Small intestine (tissue), 7 donors: ENCODE data around the gene BST1. TPM values are rescaled to one million over a fixed set of nuclear protein-coding genes. Genes with fewer than 3 reads are reported as not detected.

Experiments used
- DNase-seq, 2 donors: peaks; one replicate each; pipeline versions ENCODE4 v3.0.0 to v3.0.0-alpha.2; 2013
- FAIRE-seq: peaks from 2 replicates; lab custom pipeline; 2012; peaks lifted over from hg19 to GRCh38; lab: Jason Lieb, UNC
- H3K27ac ChIP-seq, 3 donors: one replicate each; pipeline ENCODE4 v1.5.1; 2013; ENCODE audit warnings: low read length in 2 of 3, mild to moderate bottlenecking in 2 of 3, control low read depth in 1 of 3, inconsistent platforms in 1 of 3, low read depth in 1 of 3, moderate library complexity in 1 of 3
- H3K27me3 ChIP-seq, 3 donors: one replicate each; pipeline ENCODE4 v1.6.1; 2013; ENCODE audit warnings: low read length in 3 of 3, inconsistent platforms in 1 of 3; ENCODE audit not compliant: control insufficient read depth in 3 of 3, insufficient read depth in 3 of 3
- H3K36me3 ChIP-seq, 3 donors: one replicate each; pipeline ENCODE4 v1.6.1; 2013; ENCODE audit warnings: low read length in 3 of 3, inconsistent platforms in 1 of 3, low read depth in 1 of 3, mild to moderate bottlenecking in 1 of 3, moderate library complexity in 1 of 3; ENCODE audit not compliant: control insufficient read depth in 3 of 3, insufficient read depth in 2 of 3
- H3K4me1 ChIP-seq, 3 donors: one replicate each; pipeline ENCODE4 v1.6.1; 2013; ENCODE audit warnings: low read length in 2 of 3, inconsistent platforms in 1 of 3, low read depth in 1 of 3, mild to moderate bottlenecking in 1 of 3, moderate library complexity in 1 of 3; ENCODE audit not compliant: control insufficient read depth in 3 of 3, insufficient read depth in 2 of 3
- H3K4me3 ChIP-seq, 3 donors: one replicate each; pipeline ENCODE4 v1.5.1; 2013; ENCODE audit warnings: low read length in 3 of 3, control low read depth in 1 of 3, inconsistent platforms in 1 of 3, low read depth in 1 of 3, mild to moderate bottlenecking in 1 of 3, moderate library complexity in 1 of 3
- H3K9me3 ChIP-seq, 2 donors: one replicate each; pipeline ENCODE4 v1.6.1; 2013; ENCODE audit warnings: low read depth in 1 of 2, low read length in 1 of 2; ENCODE audit not compliant: control insufficient read depth in 2 of 2, insufficient read depth in 1 of 2
- WGBS, 3 donors: extraction: QIAGEN DNeasy Blood & Tissue Kit; methylation state at CpG; one replicate each; pipeline ENCODE4 v1.1.7; 2013; 5-methylcytosine and 5-hydroxymethylcytosine counted together
- polyA plus RNA-seq, 4 donors: library from polyadenylated mRNA; stranded (reverse) in 3 of 4; unstranded in 1 of 4; fragments of 200-250 nt in 3 of 4; fragments of 120-200 nt in 1 of 4; gene quantifications; one replicate each; pipeline versions ENCODE4 v1.2.1 to v1.2.3, GENCODE V29; 2013
- donor health status: healthy with polysubstance abuse.
- donor health status: control.
- donor health status: control.
- donor health status: Bipolar disorder and iron deficiency.
- donor health status: healthy.

The BST1 gene
- polyA plus RNA-seq, 4 donors, result 13.4 to 83.8 (median 56.6) TPM

DNA sequence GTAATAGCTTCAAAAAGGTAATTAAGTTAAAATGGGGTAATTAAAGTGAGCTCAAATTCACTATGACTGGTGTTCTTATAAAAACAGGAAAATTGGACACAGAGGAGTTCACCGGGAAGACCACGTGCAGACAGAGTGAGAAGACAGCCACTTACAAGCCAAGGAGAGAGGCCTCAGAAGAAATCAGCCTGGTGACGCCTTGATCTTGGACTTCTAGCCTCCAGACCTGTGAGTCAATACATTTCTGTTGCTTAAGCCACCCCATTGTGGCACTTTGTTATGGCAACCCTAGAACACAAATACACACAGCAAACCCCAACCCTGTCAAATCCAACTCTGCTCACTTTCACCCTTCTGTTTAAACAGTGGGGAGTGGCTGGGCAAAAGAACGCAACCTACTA is 71.2 kb downstream of the BST1 start:
- Histone ChIP-seq H3K27me3 (peaks cover 0 to 16% (median 0%) of the 10 kb centered on the region in 3 donors), H3K9me3 (no peaks in the 10 kb centered on the region), H3K4me1 (peaks cover 0 to 3% (median 2%) of the 10 kb centered on the region in 3 donors), H3K4me3 (no peak overlapping the region), H3K27ac (no peak overlapping the region), H3K36me3 (no peaks in the 10 kb centered on the region)
- WGBS, 3 donors, result 26 to 72% (median 36%) methylated on average over 4 of the region's 4 CpGs
- DNase-seq (peak; percentile 50 to 75), FAIRE-seq (no peak)

DNA sequence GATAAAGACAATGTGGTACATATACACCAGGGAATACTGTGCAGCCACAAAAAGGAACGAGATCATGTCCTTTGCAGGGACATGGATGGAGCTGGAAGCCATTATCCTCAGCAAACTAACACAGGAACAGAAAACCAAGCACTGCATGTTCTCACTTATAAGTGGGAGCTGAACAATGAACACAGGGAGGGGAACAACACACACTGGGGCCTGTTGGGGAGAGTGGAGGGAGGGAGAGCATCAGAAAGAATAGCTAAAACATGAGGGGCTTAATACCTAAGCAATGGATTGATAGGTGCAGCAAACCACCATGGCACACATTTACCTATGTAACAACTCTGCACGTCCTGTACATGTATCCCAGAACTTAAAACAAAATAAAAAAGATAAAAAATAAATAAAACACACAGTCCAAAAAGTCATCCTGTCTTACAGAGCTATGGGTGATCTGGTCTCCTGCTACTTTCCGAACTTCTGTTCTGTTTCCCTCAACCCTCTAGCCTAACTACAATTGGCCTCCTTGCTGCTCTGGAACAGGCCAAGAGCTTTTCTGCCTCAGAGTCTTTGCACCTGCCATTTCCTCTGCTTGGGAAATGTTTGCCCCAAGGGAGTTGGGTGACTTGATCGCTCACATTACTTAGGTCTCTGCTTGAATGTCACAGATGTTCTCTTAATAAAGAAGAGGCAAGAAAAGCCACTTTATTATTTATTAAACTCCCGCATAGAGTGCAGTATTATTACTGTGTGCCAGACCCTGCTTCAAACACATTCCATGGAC is 74.2 kb downstream of the BST1 start:
- WGBS, 3 donors, result 92 to 96% (median 92%) methylated on average over 5 of the region's 5 CpGs
- peaks cover 0 to 24% (median 0%) of the 10 kb centered on the region in 3 donors for H3K27me3 ChIP-seq
- H3K36me3 ChIP-seq, result no peaks in the 10 kb centered on the region
- no peak overlapping the region for H3K4me3 ChIP-seq
- FAIRE-seq, result no peak
- no peak overlapping the region for H3K27ac ChIP-seq
- peaks cover 0 to 5% (median 5%) of the 10 kb centered on the region in 3 donors for H3K4me1 ChIP-seq
- no peaks in the 10 kb centered on the region for H3K9me3 ChIP-seq
- DNase-seq, result no peak

DNA sequence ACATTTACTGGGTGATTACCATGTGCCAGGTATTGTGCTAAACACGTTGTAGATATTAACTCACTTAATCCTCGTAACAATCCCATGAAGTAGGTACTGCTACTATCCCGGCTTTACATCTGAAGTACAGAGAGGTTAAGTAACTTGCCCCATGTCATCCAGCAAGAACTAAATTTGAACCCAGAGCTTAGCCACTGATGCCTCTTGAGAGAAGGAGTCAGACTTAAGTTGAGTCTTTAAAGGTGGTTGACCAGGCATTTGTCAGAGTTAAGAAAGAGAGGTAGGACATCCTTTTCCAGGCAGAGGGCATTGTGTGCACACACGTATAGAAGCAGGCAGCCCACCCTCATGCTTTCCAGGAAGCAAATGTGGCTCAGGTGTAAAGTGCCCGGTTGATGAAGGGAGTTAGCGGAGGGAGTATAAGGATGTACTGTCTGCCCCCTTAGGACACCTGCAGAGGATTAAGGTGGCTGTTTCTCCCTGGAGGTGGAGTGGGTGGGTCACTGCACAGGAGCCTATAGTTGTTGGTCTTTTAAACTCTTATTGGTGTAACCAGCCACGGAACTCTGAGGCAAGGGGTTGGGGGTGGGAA is 74.9 kb downstream of the BST1 start:
- H3K4me1 ChIP-seq, result peaks cover 0 to 5% (median 3%) of the 10 kb centered on the region in 3 donors
- 67 to 69% (median 68%) methylated on average over 7 of the region's 7 CpGs for WGBS, 3 donors
- H3K9me3 ChIP-seq, result no peaks in the 10 kb centered on the region
- no peak for DNase-seq
- H3K27me3 ChIP-seq, result peaks cover 0 to 24% (median 0%) of the 10 kb centered on the region in 3 donors
- H3K36me3 ChIP-seq, result no peaks in the 10 kb centered on the region
- no peak for FAIRE-seq
- peak overlapping the region in 1 of 3 donors; percentile 42 for H3K4me3 ChIP-seq
- peak overlapping the region in 2 of 3 donors; percentile 66 to 80 for H3K27ac ChIP-seq

DNA sequence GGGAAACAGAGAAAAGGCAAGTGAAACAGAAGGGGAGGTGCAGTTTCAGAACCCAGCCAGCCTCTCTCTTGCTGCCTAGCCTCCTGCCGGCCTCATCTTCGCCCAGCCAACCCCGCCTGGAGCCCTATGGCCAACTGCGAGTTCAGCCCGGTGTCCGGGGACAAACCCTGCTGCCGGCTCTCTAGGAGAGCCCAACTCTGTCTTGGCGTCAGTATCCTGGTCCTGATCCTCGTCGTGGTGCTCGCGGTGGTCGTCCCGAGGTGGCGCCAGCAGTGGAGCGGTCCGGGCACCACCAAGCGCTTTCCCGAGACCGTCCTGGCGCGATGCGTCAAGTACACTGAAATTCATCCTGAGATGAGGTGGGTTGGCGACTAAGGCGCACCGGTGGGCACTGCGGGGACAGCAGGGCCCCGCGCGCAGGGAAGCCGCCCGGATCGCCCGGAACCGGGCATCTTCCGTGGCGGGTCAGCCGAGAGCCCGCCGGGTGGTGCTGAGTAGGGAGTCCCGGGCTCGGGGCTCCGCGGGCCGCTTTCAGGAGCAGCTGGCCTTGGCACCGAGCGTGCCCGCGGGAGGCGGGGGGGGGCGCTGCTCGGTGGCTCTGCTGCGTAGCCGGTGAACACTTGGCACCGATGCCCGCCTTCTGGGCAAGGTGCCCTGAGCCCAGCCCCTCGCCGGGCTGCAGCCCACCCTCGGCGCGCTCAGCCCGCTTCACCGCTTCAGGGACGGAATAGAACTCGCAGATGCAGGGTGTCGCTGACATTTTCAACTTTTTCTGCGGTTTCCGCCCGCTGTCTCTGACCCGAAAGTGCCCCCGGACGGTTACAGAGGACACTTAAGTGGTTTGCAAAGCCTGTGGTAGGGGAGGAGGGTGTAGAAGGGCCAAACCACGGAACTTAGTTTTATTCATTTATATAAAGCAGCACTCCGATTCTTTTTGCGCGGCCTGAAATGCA is 75.7 kb downstream of the BST1 start, which contains the start of gene CD38:
TSS of gene CD38 (plus strand) at position 40 of the 953 bp plus-strand sequence. CDS start at position 127, 87 bp downstream.
- peaks cover 0 to 5% (median 3%) of the 10 kb centered on the region in 3 donors for H3K4me1 ChIP-seq
- FAIRE-seq, result no peak
- peaks cover 0 to 24% (median 0%) of the 10 kb centered on the region in 3 donors for H3K27me3 ChIP-seq
- peak within 1 kb of the TSS in 2 of 3 donors; percentile 66 to 80 for H3K27ac ChIP-seq
- 0 to 1% (median 1%) methylated on average over 59 to 76 of the region's 76 CpGs for WGBS, 3 donors
- no peaks in the 10 kb centered on the region for H3K36me3 ChIP-seq
- peak; percentile 36 to 38 for DNase-seq
- H3K4me3 ChIP-seq, result peak within 1 kb of the TSS; percentile 42 to 74 (median 61)
- no peaks in the 10 kb centered on the region for H3K9me3 ChIP-seq

DNA sequence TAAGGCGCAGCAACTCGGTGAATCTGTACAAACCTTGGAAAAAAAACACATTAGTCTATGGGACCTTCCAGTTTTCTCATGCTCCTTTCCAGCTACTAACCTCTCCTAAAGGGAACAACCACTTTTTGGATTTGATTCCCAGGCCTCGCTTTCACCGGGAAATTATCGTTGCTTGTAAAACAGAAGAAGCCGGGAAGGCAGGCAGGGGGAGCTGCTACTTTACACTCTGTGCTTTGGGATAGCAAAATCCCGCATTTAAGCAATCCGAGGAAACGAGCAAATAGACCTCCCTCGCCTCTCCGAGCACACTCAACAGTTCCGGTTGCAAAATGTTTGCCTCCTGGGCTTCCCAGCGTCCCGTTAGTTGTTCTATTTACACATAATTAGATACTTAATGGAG is 76.4 kb downstream of the BST1 start:
- peaks cover 0 to 5% (median 3%) of the 10 kb centered on the region in 3 donors for H3K4me1 ChIP-seq
- no peaks in the 10 kb centered on the region for H3K36me3 ChIP-seq
- FAIRE-seq (no peak), DNase-seq (peak in 1 of 2 donors; percentile 33)
- peak overlapping the region in 1 of 3 donors; percentile 80 for H3K27ac ChIP-seq
- peak overlapping the region; percentile 42 to 74 (median 61) for H3K4me3 ChIP-seq
- no peaks in the 10 kb centered on the region for H3K9me3 ChIP-seq
- WGBS, 3 donors, result 0% methylated on average over 14 of the region's 14 CpGs
- peaks cover 0 to 24% (median 0%) of the 10 kb centered on the region in 3 donors for H3K27me3 ChIP-seq

DNA sequence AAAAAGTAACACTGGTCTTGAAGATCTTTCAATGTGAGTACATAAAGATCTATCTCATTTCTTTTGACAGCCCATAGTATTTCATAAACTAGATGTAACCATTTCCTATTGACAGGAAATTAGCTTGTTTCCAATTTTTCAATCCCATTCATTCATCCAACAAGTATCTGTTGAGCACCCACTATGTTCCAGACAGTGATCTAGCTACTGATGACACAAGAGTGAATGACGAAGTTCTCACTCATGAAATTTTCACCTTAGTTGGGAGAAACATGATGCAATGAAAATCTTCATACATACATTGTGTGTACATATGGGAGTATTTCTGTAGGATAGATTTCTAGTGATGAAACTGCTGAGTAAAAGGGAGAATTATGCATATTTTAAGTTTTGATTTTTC is 76.9 kb downstream of the BST1 start:
- Histone ChIP-seq H3K4me3 (no peak overlapping the region), H3K27me3 (peaks cover 0 to 24% (median 0%) of the 10 kb centered on the region in 3 donors), H3K36me3 (no peaks in the 10 kb centered on the region), H3K4me1 (peaks cover 0 to 5% (median 3%) of the 10 kb centered on the region in 3 donors), H3K27ac (no peak overlapping the region), H3K9me3 (no peaks in the 10 kb centered on the region)
- 77 to 78% (median 77%) methylated on average over 1 of the region's 1 CpG for WGBS, 3 donors
- FAIRE-seq, result no peak
- no peak for DNase-seq

DNA sequence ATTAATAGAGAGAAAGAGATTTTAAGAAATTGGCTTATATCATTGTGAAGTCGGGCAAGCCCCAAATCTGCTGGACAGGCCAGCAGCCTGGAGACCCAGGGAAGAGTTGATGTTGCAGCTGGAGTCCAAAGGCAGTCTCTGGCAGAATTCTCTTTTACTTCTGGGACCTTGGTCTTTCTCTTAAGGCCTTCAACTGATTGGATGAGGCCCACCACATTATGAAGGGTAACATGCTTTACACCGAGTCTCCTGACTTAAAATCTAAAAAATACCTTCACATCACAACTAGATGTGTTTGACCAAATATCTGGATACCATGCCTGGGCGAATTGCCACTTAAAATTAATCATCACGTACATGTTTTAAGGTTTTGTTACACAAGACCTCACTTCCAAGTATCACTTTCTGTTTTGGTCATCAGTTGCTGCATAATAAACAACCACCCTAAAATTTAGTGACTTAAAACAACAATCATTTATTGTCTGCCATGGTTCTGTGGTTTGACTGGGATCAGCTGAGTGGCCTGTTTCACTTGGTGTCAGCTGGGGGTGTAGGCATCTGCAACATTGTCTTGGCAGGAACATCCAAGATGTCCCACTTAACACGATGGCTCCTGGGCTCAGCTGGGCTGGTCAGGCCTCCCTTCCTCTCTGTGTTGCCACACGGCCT is 78.7 kb downstream of the BST1 start:
- Histone ChIP-seq H3K27ac (peak overlapping the region in 1 of 3 donors; percentile 69), H3K4me3 (no peak overlapping the region), H3K27me3 (peaks cover 0 to 24% (median 0%) of the 10 kb centered on the region in 3 donors), H3K9me3 (peaks cover 0 to 2% of the 10 kb centered on the region in 2 donors), H3K4me1 (peaks cover 0 to 5% (median 3%) of the 10 kb centered on the region in 3 donors), H3K36me3 (no peaks in the 10 kb centered on the region)
- 62 to 81% (median 63%) methylated on average over 6 of the region's 6 CpGs for WGBS, 3 donors
- FAIRE-seq, result no peak
- DNase-seq, result no peak
